Measurements from ENCODE around the gene ZNF280D.
"Not testable (repeated sequence)": the region's sequence is repeated elsewhere in the genome, so short reads cannot be mapped to it uniquely, and the experiment has no call there.

ZNF280D gene

GRCh38 chr15:56715220-56715619 lies 18.1 kb downstream of the ZNF280D start:
- no peak for DNase-seq

GRCh38 chr15:56709502-56709901 lies 23.8 kb downstream of the ZNF280D start:
- not testable (repeated sequence) for DNase-seq

DNA sequence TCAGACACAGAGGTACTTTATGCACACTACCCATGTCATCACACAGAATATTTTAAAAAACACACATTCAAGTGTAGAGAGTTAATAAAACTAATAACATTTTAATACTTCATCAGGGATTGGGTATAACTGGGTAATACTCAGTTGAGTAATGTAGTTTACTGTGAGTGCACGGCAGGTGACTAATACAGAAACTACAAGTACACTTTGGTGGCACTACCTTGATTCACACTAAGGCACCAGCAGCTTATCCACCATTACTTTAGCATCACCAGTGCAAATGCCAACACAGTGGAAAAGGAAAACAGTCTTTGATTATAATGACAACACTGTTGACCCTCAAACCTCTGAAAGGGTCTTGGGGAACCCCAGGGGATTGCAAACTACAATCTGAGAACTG lies 33.6 kb downstream of the ZNF280D start:
- DNase-seq = no peak

DNA sequence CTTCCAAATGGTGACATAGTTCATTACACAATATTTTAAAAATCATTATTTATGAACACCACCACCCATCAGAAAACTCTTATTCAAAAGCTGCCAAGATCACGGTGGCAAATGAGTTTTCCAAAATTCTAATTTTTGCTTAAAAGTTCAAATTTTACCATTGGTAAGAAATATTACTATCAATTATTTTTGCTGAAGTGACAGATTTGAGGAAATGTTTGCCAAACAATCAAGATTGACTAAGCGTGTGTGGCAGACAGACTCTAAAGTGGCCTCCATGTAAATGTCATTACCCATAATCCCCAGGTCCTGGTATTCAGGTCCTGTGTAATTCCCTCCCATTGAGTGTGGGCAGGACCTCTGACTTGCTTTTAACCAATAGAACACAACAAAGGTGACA lies 35.0 kb downstream of the ZNF280D start:
- no peak for DNase-seq

- DNase-seq = no peak
These were observed 39.5 kb downstream of the ZNF280D start for GRCh38 chr15:56693761-56694160.

DNA sequence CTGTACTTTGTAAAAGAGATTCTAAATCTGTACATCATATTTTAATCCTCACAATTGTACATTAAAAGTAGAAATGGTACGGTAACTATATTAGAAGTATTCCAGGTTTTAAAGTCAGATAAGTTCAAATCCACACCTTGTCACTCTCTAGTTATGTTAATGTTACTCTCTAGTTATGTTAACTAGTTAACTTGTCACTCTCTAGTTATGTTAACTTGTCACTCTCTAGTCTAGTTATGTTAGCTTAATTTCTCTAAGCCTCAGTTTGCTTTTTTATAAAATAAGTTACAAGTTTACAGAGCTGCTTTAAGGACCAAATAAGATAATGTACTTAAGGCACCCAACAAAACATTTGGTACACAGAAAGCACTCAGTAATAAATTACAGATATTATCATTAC lies 42.6 kb downstream of the ZNF280D start:
- no peak for DNase-seq

- no peak for DNase-seq
These were observed 49.4 kb downstream of the ZNF280D start for GRCh38 chr15:56683908-56684307.

GRCh38 chr15:56681113-56681512 lies 52.2 kb downstream of the ZNF280D start:
- DNase-seq = no peak

DNA sequence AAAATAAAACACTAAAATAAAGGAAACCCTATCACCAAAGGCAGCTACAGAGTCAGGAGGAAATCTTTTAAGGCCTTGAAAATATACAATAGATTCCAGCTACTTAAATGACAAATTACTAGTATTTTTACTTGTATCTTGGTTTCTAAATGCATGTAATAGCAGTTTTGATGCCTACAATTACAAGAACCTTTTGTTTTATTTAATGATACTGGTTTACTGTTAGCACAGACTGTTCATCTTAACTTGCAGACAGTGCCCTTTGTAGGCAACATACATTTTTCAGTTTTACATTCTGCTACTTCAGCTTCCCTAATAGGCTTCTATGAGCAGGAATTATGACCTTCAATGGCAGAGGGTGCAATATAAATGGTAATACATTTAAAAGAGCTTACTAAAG lies 54.1 kb downstream of the ZNF280D start:
- DNase-seq = no peak

DNA sequence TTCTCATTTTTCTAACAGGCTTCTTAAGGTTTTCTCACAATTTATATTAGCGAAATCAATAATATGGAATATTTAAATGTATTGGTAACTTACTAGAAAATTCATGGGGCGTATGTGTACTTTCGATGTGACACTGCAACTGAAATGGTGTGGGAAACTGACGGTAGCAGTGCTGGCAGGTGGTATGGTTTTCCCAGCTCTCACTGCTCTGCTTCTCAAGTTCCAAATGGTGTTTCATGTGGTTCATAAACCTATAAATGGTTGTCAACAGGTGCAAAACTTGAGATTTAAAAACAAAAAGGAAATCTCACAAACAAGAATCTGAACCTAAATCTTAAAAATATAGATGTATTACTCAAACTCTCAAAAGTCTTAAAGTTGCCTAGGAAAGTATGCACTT lies 54.7 kb downstream of the ZNF280D start:
- DNase-seq = no peak

DNA sequence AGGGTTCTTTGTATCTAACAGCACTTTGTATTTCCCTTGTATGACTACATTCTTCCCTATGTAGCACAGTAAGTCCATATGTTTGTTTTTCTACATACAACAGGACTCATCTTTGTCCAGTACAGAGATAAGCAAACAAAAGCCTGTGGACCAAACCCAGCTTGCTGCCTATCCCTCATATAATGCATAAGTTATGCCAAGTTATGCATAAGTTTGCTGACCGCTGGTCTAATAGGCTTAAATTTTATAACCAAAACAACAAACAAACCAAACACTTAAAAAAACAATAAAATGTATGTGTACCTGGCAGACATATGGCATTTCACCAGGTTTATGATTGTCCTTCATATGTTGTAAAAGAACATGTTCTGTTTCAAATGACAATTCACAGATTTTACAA lies 56.0 kb downstream of the ZNF280D start:
- no peak for DNase-seq

GRCh38 chr15:56675930-56676329 lies 57.4 kb downstream of the ZNF280D start:
- no peak for DNase-seq

DNA sequence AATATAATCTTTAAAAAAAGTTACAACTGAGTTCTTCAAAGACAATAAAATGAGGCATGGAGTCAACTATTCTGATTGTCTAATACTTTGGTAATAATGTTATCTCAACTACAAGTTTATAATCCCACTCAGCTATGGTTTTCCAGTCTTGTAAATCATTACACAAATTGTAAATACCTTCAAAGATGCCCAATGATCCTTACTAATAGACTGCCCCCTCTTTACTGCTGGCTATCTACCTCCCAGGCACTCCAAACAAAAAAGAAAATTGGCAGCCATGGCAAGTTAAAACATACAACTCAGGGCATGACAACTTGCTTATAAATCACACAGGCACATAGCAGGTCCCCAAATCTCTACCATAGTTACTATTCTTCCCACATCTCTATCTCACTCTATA lies 58.5 kb downstream of the ZNF280D start:
- no peak for DNase-seq

- no peak for DNase-seq
These were observed 60.6 kb downstream of the ZNF280D start for GRCh38 chr15:56672721-56673120.

GRCh38 chr15:56667517-56667916 lies 65.8 kb downstream of the ZNF280D start:
- DNase-seq = no peak

- DNase-seq = no peak
These were observed 72.4 kb downstream of the ZNF280D start for GRCh38 chr15:56660943-56661342.

- no peak for DNase-seq
These were observed 74.1 kb downstream of the ZNF280D start for GRCh38 chr15:56659197-56659596.

- no peak for DNase-seq
These were observed 78.7 kb downstream of the ZNF280D start for GRCh38 chr15:56654624-56655023.

DNA sequence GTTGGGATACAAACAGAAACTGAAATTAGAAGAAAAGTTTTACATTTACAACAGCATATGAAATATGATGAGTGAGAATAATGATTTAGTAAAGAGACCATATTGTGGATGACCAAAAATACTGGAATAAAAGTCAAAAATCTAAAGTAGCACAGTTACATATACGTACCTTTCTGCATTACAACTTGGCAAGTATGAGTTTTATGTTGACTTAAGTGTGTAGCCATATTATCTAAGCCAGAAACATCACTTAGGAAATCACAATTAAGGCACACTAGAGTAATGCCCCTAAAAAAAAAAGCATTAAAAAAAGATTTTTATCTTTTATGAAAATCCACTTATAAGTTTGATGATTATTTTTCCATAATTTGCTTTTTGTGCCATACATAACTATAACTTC lies 79.1 kb downstream of the ZNF280D start:
- no peak for DNase-seq

GRCh38 chr15:56653787-56654186 lies 79.5 kb downstream of the ZNF280D start:
- DNase-seq = no peak

GRCh38 chr15:56653107-56653506 lies 80.2 kb downstream of the ZNF280D start:
- DNase-seq = no peak

- DNase-seq = no peak
These were observed 85.0 kb downstream of the ZNF280D start for GRCh38 chr15:56648311-56648710.

GRCh38 chr15:56640549-56640948 lies 92.8 kb downstream of the ZNF280D start:
- no peak for DNase-seq

DNA sequence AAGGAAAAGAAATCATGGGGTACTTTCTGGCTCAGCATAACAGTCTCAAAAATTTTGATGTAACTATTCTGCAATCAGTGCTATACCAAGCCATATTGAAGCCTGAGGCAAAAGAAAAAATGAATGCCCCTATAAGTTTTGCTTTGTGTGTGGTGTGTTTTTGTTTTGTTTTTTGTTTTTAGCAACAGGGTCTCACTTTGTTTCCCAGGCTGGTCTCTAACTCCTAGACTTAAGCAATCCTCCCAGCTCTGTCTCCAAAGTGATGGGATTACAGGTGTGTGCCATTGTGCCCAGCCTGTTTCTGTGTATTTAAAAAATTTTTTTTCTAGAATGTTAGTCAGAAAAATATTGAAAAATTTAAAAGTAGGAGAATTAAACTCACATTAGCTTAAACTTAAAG lies 93.2 kb downstream of the ZNF280D start:
- DNase-seq = no peak

- no peak for DNase-seq
These were observed 93.7 kb downstream of the ZNF280D start for GRCh38 chr15:56639631-56640030.

DNA sequence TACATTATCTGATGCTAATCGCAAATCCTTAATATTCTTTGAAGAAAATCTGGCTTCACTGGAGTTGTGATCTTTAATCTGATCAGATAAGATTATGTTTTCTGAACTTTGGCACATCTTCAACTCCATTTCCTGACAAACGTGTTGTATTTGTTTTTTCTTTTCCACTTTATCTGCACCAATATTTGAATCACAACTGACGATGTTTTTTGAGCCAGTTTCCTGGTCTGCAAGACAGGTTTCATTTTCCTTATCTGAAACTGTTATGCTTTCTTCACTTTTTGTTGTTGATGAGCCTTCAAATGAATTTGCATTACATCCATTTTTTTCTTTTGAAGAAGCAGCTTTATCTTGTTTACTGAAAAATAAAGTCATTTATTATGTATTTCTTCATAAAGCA lies 101.5 kb downstream of the ZNF280D start:
- no peak for DNase-seq
